ENCODE data around the gene HTR7.

The HTR7 gene

GRCh38 chr10:90787393-90788198 is 70.2 kb downstream of the HTR7 start:
- DNase-seq (ENCODE audit: low spot score in 2 of 2) = no peak
- H3K36me3 Mint-ChIP-seq (ENCODE audit: insufficient read depth) = no peaks in the 10 kb centered on the region

GRCh38 chr10:90785782-90786181 is 72.1 kb downstream of the HTR7 start:
- H3K27ac Mint-ChIP-seq (ENCODE audit: low read depth) = no peak overlapping the region
- no peaks in the 10 kb centered on the region for H3K4me1 Mint-ChIP-seq
- no peaks in the 10 kb centered on the region for H3K36me3 Mint-ChIP-seq (ENCODE audit: insufficient read depth)
- peaks cover 51% of the 10 kb centered on the region for H3K27me3 Mint-ChIP-seq
- no peak overlapping the region for H3K4me3 Mint-ChIP-seq
- DNase-seq (ENCODE audit: low spot score in 2 of 2) = no peak
- H3K9me3 Mint-ChIP-seq = no peaks in the 10 kb centered on the region
- ATAC-seq (replicated peaks; ENCODE audit: extremely low read depth, poor library complexity, severe bottlenecking) = no peak

More at GRCh38 chr10:90787393-90788198, 70.2 kb downstream of the HTR7 start:
- no peak overlapping the region for H3K4me3 Mint-ChIP-seq
- no peaks in the 10 kb centered on the region for H3K4me1 Mint-ChIP-seq
- peaks cover 61% of the 10 kb centered on the region for H3K27me3 Mint-ChIP-seq
- no peak for ATAC-seq (replicated peaks; ENCODE audit: extremely low read depth, poor library complexity, severe bottlenecking)
- no peak overlapping the region for H3K27ac Mint-ChIP-seq (ENCODE audit: low read depth)
- H3K9me3 Mint-ChIP-seq = no peaks in the 10 kb centered on the region

- Mint-ChIP-seq H3K27me3 (peaks cover 50% of the 10 kb centered on the region), H3K9me3 (no peaks in the 10 kb centered on the region), H3K4me1 (no peaks in the 10 kb centered on the region), H3K36me3 (ENCODE audit: insufficient read depth) (no peaks in the 10 kb centered on the region), H3K27ac (ENCODE audit: low read depth) (no peak overlapping the region), H3K4me3 (no peak overlapping the region)
- DNase-seq (ENCODE audit: low spot score in 2 of 2) = no peak
- no peak for ATAC-seq (replicated peaks; ENCODE audit: extremely low read depth, poor library complexity, severe bottlenecking)
These were observed 73.1 kb downstream of the HTR7 start for GRCh38 chr10:90784771-90785170.

GRCh38 chr10:90780488-90780887 is 77.4 kb downstream of the HTR7 start:
- Mint-ChIP-seq H3K36me3 (ENCODE audit: insufficient read depth) (no peaks in the 10 kb centered on the region), H3K4me1 (no peaks in the 10 kb centered on the region), H3K27ac (ENCODE audit: low read depth) (no peak overlapping the region), H3K27me3 (peaks cover 48% of the 10 kb centered on the region), H3K9me3 (no peaks in the 10 kb centered on the region), H3K4me3 (no peak overlapping the region)
- DNase-seq (ENCODE audit: low spot score in 2 of 2) (no peak), ATAC-seq (replicated peaks; ENCODE audit: extremely low read depth, poor library complexity, severe bottlenecking) (no peak)

GRCh38 chr10:90779548-90779947 is 78.3 kb downstream of the HTR7 start:
- no peaks in the 10 kb centered on the region for H3K9me3 Mint-ChIP-seq
- no peaks in the 10 kb centered on the region for H3K36me3 Mint-ChIP-seq (ENCODE audit: insufficient read depth)
- no peaks in the 10 kb centered on the region for H3K4me1 Mint-ChIP-seq
- no peak overlapping the region for H3K4me3 Mint-ChIP-seq
- ATAC-seq (replicated peaks; ENCODE audit: extremely low read depth, poor library complexity, severe bottlenecking) (no peak), DNase-seq (ENCODE audit: low spot score in 2 of 2) (no peak)
- H3K27ac Mint-ChIP-seq (ENCODE audit: low read depth) = no peak overlapping the region
- peaks cover 38% of the 10 kb centered on the region for H3K27me3 Mint-ChIP-seq

GRCh38 chr10:90777621-90778020 is 80.2 kb downstream of the HTR7 start:
- Mint-ChIP-seq H3K4me1 (no peaks in the 10 kb centered on the region), H3K4me3 (no peak overlapping the region), H3K9me3 (no peaks in the 10 kb centered on the region), H3K27me3 (peaks cover 29% of the 10 kb centered on the region), H3K36me3 (ENCODE audit: insufficient read depth) (no peaks in the 10 kb centered on the region), H3K27ac (ENCODE audit: low read depth) (no peak overlapping the region)
- DNase-seq (ENCODE audit: low spot score in 2 of 2) (no peak), ATAC-seq (replicated peaks; ENCODE audit: extremely low read depth, poor library complexity, severe bottlenecking) (no peak)

- DNase-seq (ENCODE audit: low spot score in 2 of 2) (no peak), ATAC-seq (replicated peaks; ENCODE audit: extremely low read depth, poor library complexity, severe bottlenecking) (no peak)
- Mint-ChIP-seq H3K9me3 (no peaks in the 10 kb centered on the region), H3K4me1 (no peaks in the 10 kb centered on the region), H3K27ac (ENCODE audit: low read depth) (no peak overlapping the region), H3K36me3 (ENCODE audit: insufficient read depth) (no peaks in the 10 kb centered on the region), H3K27me3 (peaks cover 29% of the 10 kb centered on the region), H3K4me3 (no peak overlapping the region)
These were observed 82.3 kb downstream of the HTR7 start for GRCh38 chr10:90775351-90776028.

- Mint-ChIP-seq H3K27ac (ENCODE audit: low read depth) (no peak overlapping the region), H3K4me1 (no peaks in the 10 kb centered on the region), H3K9me3 (no peaks in the 10 kb centered on the region), H3K27me3 (peaks cover 35% of the 10 kb centered on the region), H3K4me3 (no peak overlapping the region), H3K36me3 (ENCODE audit: insufficient read depth) (no peaks in the 10 kb centered on the region)
- no peak for ATAC-seq (replicated peaks; ENCODE audit: extremely low read depth, poor library complexity, severe bottlenecking)
- no peak for DNase-seq (ENCODE audit: low spot score in 2 of 2)
These were observed 87.6 kb downstream of the HTR7 start for GRCh38 chr10:90769946-90770841.

- DNase-seq (ENCODE audit: low spot score in 2 of 2) = no peak
- Mint-ChIP-seq H3K9me3 (no peaks in the 10 kb centered on the region), H3K27ac (ENCODE audit: low read depth) (no peak overlapping the region), H3K27me3 (peaks cover 68% of the 10 kb centered on the region), H3K4me1 (no peaks in the 10 kb centered on the region), H3K4me3 (no peak overlapping the region), H3K36me3 (ENCODE audit: insufficient read depth) (no peaks in the 10 kb centered on the region)
- no peak for ATAC-seq (replicated peaks; ENCODE audit: extremely low read depth, poor library complexity, severe bottlenecking)
These were observed 106.5 kb downstream of the HTR7 start for GRCh38 chr10:90751107-90751997.

- H3K9me3 Mint-ChIP-seq = no peaks in the 10 kb centered on the region
- no peaks in the 10 kb centered on the region for H3K4me1 Mint-ChIP-seq
These were observed 111.0 kb downstream of the HTR7 start for GRCh38 chr10:90746829-90747228.

GRCh38 chr10:90745565-90745964 is 112.3 kb downstream of the HTR7 start:
- Mint-ChIP-seq H3K9me3 (no peaks in the 10 kb centered on the region), H3K4me3 (no peak overlapping the region), H3K36me3 (ENCODE audit: insufficient read depth) (no peaks in the 10 kb centered on the region), H3K27ac (ENCODE audit: low read depth) (no peak overlapping the region), H3K27me3 (peaks cover 40% of the 10 kb centered on the region), H3K4me1 (no peaks in the 10 kb centered on the region)
- DNase-seq (ENCODE audit: low spot score in 2 of 2) (no peak), ATAC-seq (replicated peaks; ENCODE audit: extremely low read depth, poor library complexity, severe bottlenecking) (no peak)

More at GRCh38 chr10:90746829-90747228, 111.0 kb downstream of the HTR7 start:
- Mint-ChIP-seq H3K27me3 (peaks cover 53% of the 10 kb centered on the region), H3K36me3 (ENCODE audit: insufficient read depth) (no peaks in the 10 kb centered on the region), H3K27ac (ENCODE audit: low read depth) (no peak overlapping the region), H3K4me3 (no peak overlapping the region)
- ATAC-seq (replicated peaks; ENCODE audit: extremely low read depth, poor library complexity, severe bottlenecking) (no peak), DNase-seq (ENCODE audit: low spot score in 2 of 2) (no peak)

GRCh38 chr10:90743291-90743690 is 114.5 kb downstream of the HTR7 start:
- no peak for DNase-seq (ENCODE audit: low spot score in 2 of 2)
- Mint-ChIP-seq H3K9me3 (no peaks in the 10 kb centered on the region), H3K27me3 (peaks cover 27% of the 10 kb centered on the region), H3K4me3 (no peak overlapping the region), H3K27ac (ENCODE audit: low read depth) (no peak overlapping the region), H3K4me1 (no peaks in the 10 kb centered on the region), H3K36me3 (ENCODE audit: insufficient read depth) (no peaks in the 10 kb centered on the region)
- ATAC-seq (replicated peaks; ENCODE audit: extremely low read depth, poor library complexity, severe bottlenecking) = no peak
